Subcutaneous adipose tissue (tissue), 4 donors: ENCODE results near the gene IL21R. TPM values are rescaled to one million over a fixed set of nuclear protein-coding genes. Genes with fewer than 3 reads are reported as not detected.

ENCODE experiments used
- total RNA-seq, 4 donors: library from RNA; depleted of rRNA; stranded (reverse); fragments of >200 nt; gene quantifications; one replicate each; pipeline ENCODE4 v1.1.0, GENCODE V29; 2016
- TF ChIP-seq, protein P1 (sequence below): fragments of 450-650 bp; IDR thresholded peaks from one replicate; pipeline ENCODE4 v1.5.1; 2016; ENCODE audit warnings: low read depth, mild to moderate bottlenecking, control low read depth, antibody characterized with exemption, moderate library complexity

The IL21R gene
- total RNA-seq, 4 donors from 2014 or later: 0.51 TPM; not detected in 3

DNA sequence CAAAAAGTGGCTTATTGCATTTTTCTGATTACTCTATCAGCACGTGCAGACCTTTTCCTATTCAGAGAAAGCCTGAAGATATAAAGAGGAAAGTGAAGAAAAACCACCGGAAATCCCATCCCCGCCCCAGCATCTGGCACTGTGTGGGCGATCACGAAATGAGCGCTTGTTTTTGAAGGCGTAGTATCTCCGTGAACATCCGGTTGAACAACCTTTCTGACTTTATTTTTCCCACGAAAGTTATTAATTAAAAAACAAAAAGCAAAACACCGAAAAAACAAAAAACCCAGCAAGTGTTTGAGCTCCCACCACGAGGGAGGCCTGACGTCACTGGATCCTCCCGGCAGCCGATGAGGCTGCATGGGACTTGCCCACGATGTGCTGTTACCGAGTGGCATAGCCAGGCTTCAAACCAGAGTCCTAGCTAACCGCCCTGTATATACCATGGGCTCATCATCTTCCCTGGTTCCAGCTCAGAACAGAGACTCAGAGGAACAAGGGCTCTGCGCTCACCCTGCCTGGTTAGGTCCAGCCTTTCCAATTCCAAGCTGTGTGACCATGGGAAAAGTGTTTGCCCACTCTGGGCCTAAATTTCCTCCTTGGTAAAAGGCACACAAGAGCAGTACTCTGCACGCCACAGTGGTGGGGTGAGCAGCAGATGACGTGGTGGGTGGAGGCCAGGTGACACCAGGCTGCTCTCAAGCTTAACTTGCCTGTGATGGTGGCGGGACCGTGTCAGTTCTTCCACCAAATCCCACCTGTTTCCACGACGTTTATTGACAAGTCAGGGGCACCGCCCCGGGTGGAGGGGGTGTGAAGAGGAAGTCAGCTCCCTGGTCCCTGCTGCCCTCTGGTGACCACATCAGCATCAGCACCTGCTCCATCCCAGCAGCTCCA, 34.3 kb upstream of the IL21R start:
- TF ChIP-seq, protein P1, sequence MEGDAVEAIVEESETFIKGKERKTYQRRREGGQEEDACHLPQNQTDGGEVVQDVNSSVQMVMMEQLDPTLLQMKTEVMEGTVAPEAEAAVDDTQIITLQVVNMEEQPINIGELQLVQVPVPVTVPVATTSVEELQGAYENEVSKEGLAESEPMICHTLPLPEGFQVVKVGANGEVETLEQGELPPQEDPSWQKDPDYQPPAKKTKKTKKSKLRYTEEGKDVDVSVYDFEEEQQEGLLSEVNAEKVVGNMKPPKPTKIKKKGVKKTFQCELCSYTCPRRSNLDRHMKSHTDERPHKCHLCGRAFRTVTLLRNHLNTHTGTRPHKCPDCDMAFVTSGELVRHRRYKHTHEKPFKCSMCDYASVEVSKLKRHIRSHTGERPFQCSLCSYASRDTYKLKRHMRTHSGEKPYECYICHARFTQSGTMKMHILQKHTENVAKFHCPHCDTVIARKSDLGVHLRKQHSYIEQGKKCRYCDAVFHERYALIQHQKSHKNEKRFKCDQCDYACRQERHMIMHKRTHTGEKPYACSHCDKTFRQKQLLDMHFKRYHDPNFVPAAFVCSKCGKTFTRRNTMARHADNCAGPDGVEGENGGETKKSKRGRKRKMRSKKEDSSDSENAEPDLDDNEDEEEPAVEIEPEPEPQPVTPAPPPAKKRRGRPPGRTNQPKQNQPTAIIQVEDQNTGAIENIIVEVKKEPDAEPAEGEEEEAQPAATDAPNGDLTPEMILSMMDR: no peak

- TF ChIP-seq, protein P1: no peak
Observed at GRCh38 chr16:27368358-27368722, 33.6 kb upstream of the IL21R start.

- TF ChIP-seq, protein P1: no peak
Observed at GRCh38 chr16:27369806-27370205, 32.2 kb upstream of the IL21R start.

- TF ChIP-seq, protein P1: no peak
Observed at GRCh38 chr16:27370318-27370717, 31.7 kb upstream of the IL21R start.

DNA sequence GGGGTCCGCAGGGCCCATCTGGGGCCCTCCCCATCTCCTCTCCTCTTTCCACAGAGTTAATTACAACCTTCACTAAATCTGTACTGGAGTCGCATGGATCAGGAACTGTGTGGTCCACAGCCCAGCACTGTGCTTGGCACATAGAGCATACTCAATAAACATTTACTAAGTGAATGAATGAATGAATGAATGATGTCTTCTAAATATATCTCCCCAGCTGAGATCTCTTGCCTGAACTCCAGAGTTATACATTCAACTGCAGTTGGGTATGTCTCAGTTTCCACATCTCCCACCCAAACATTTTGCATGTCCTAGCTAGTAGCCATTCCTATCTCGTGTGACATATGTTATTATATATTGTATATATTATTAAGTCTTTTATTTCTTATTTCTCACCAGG, 28.7 kb upstream of the IL21R start:
- TF ChIP-seq, protein P1: no peak

- TF ChIP-seq, protein P1: no peak
Observed at GRCh38 chr16:27374221-27374803, 27.7 kb upstream of the IL21R start.

- TF ChIP-seq, protein P1: no peak
Observed at GRCh38 chr16:27374804-27375425, 27.1 kb upstream of the IL21R start.
